HTERT RPE-1 (cell line): Measurements from ENCODE around the gene C1orf167.

Experiments used
- in situ Hi-C: fragments of 300-500 bp; cut with MboI; formaldehyde crosslinking; loops from 4 replicates; pipeline ENCODE4 v1.14.3; 2020; ENCODE audit warnings: low sequenced_read_pairs

The C1orf167 gene

DNA sequence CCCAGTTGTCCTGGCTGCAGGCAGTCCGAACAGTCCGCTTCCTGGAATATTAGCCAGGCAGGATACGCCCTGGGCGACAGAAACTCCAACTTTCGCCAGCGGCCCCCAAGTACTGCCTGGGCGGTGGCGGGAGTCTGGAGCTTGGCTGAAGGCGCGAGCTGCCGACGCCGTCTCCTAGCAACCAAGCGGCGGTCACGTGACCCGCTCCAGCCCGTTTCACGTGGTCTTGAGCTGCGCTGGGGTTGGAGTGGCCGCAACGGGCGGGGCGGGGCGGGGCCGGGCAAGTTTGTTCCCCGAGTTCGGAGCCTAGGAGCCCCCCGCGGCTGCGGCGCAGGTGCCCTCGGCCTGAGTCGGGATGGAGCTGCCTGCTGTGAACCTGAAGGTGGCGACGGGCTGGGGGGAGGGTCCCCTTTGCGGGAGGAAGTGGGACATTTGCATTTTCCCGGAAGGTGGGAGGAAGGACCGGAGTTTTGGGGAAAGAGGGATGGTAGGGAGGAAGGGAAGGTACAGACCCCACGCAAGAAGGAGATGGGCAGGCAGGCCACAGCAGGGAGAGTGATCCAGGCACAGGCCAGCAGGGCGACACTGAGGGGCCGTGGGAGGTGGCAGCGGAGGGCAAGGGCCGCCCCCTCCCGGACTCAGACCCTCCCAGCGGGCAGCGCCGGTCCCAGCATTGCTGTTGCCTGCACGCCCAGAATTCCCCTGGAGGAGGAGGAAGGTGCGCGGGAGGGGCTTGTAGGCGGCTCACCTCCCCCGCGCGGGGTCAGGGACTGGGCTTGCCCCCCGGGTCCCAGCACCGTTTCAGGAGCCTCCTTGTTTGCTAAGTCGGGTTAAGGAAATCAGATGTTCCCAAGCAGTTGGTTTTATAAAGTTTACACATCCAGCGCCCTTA is 25.9 kb upstream of the C1orf167 start, which contains the start of gene AGTRAP:
AGTRAP (plus strand) TSS at position 283 of the 892 bp plus-strand sequence; CDS start at position 356, 73 bp downstream.
- in situ Hi-C loops = no loop called here

DNA sequence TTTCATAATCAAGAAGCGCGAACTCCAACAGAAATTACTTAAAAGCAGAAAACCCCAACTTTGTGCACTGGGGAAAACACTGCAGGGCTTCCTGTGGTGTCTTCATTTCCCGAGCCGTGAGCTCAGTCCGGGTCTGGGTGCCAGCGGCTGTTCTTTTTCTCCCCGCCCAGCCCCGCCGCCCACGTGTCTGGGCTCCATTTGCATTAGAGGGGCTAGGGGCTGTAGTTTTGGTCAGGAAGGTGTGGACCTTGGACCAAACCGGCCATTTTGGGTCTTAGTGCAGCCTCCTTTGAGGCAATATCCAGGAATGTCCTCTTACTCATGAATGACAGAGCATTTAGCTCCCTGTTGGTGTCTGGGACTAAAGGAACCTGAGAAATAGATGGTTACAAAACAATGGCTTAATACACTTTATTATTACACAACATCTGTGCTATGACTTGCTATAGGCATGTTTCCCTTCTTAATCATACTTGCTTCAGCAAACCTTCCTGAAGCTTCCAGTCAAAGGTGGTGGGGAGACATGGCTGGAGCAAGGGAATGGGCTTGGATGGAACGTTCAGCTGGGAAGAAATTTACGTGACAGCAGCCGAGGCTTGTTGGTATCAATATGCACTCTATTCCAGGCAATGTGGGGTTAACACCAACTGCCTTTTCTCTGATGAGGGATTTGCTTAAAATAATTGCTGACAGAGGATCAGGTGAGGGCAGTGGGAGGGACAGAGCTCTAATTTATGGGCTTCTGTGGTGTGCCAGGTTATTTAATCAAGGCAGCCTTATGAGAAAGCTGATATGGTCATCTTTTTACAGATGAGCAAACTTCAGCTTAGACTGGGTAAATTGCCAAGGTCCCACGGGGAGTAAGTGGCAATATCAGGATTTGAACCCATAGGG is 25.0 kb upstream of the C1orf167 start:
- in situ Hi-C loops = no loop called here

DNA sequence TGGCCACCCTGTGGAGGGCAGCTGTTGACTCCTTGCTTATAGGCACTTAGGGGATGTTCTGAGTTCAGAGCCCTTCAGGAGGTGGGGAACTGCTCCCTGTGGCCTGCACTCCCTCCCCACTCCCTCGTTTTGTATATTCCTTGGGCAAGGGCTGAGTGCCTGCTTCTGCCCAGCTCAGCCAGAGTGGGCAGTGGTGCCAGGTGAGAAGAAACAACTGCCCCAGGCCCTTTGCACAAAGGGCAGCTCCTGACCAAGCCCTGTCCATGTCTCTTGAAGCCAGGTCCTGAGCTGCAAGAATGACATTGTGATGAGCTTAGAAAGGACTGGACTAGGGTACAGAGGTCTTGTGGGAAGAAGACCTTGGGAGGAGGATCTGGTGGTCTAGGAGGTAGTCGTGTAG is 23.9 kb upstream of the C1orf167 start:
- in situ Hi-C loops = no loop called here

DNA sequence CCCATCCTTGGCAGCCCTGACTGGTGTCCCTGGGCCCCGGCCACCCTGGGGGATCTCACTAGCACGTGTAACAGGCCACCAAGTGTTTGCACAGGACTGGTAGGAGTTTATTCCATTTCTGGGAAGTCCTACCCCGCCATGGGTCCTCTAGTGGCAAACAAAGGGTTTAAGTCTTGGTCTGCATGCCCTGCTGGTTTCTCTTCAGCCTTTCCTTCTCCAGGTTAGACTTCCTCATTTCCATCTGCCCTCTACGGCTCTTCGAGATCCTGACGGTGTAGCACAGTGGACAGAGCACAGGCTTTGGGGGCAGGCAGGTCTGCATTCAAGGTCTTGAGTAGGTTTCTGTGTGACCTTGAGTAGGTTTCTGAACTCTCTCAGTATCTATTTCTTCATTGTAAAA is 23.2 kb upstream of the C1orf167 start:
- in situ Hi-C loops = no loop called here

DNA sequence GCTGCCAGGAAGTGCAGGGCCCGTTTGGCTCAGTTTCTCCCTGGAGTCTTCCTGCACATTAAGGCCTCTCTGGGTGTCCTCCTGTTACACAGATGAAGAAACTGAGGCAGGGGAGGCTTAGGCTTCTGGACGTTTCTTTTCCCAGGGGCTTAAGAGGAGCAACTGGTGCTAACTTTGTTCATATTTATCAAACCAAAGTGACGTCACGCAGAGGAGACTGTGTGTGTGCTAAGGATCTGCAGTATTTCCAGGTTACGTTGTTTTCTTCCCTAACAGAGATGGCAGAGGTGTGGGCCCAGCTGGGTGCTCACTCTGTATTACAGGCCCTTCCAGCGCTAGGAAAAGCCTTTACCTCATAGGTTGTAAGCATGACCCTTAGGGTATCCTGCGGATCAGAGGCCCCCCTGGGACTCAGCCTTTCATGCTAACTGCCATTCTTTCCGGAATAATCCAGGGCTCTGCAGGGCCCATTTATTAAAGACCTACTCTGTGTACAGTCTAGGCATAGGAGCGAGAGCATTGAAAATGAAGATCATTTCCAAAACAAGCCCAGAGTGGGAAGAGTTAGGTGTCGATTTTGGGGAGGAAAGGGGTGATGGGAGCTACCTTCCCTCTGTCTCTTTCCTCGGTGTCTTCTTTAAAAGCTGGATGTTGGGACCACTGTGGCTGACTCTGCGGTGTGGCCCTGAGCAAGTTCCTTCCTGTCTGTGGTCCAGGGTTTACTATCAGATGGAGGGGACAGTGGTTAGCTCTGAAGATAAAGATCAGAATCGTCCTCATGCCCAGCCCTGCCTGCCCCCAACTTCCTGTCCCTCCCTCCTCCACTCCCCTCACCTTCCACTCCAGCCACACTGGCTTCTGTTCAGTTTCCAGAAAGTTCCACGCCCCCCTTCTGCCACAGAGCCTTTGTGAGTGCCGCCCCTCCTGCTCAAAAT is 21.5 kb upstream of the C1orf167 start:
- in situ Hi-C loops = no loop called here

DNA sequence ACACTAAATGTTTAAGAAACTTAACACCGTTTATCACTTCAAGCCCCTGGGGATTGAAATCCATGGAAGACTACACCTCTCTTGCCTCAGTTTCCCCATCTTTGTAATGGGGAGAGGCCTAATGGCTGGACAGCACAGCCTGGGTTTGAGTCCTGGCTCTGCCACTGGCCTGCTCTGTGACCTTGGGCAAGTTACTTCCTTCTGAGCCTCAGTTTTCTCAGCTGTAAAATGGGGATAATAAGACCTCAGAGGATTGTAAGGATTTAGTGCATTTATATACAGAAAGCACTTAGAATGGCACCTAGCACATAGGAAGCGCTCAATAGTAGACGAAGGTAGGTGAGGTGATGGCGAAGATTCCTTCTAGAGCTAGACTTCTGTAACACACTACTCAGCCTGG is 20.5 kb upstream of the C1orf167 start:
- in situ Hi-C loops = no loop called here

DNA sequence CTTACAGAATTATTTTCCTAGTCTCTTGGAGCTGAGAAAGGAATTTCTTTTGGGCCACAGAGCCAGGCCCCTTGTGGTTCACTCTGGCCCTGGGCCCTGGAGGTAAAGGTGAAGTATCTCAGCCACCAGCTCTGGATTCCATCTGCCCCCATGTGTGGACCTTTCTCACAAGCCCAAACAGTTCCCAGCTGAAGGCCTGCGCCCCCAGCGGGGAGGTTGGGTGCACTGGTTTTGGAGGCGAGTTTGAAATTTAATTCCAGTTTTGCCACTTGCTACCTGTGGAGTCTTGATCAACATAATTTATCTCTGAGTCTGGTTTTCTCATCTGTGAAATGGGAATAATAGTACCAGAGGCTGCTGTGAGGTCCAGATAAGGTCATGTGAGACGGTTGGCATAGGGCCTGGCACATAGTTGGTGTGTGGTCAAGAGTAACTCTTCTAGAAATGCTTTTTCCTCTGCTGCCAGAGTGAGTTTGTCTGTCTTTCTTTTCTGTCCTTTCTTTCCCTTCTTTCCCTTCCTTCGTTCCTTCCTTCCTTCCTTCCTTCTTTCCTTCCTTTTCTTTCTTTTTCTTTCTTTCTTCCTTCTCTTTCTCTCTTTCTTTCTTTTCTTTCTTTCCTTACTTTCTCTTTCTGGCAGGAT is 20.0 kb upstream of the C1orf167 start:
- in situ Hi-C loops = no loop called here

DNA sequence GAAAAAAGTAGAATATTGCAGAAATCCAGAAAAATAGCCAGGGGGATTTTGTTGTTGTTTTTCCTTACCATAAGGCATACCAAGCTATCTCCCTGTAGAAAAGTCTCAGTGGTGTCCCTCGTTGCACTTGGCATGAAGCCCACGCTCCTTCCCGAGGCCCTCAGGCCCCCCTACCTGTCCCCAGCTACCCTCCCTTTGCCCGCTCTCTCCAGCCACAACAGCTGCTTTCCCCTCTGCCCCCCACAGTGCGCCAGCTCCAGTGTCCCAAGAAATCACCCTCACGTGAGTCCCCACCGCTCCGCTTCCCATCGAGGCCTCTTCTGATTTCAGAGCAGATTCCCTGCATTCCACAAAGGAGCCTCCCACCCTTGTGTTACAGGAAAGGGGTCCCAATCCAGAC is 17.7 kb upstream of the C1orf167 start:
- in situ Hi-C loops = no loop called here

DNA sequence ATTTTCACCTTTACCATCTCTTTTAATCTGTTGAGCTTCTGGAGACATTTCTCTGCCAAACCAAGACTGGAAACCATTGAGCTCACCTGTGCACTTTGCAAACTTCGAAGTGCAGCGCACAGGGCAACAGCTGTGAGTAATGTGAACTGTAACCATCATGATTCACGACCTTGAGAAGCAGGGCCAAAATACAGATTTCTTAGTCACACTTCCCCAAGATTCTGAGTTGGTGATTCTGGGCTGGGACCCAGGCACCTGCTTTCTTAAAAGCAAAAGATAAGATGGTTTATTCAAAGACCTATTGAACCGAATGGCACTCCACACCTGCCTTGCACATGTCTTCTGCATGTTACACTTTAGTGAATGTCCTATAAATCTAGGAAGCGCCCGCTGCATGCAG is 15.9 kb upstream of the C1orf167 start:
- in situ Hi-C loops = no loop called here

- in situ Hi-C loops = no loop called here
These were observed 15.1 kb upstream of the C1orf167 start for GRCh38 chr1:11746795-11747487.

DNA sequence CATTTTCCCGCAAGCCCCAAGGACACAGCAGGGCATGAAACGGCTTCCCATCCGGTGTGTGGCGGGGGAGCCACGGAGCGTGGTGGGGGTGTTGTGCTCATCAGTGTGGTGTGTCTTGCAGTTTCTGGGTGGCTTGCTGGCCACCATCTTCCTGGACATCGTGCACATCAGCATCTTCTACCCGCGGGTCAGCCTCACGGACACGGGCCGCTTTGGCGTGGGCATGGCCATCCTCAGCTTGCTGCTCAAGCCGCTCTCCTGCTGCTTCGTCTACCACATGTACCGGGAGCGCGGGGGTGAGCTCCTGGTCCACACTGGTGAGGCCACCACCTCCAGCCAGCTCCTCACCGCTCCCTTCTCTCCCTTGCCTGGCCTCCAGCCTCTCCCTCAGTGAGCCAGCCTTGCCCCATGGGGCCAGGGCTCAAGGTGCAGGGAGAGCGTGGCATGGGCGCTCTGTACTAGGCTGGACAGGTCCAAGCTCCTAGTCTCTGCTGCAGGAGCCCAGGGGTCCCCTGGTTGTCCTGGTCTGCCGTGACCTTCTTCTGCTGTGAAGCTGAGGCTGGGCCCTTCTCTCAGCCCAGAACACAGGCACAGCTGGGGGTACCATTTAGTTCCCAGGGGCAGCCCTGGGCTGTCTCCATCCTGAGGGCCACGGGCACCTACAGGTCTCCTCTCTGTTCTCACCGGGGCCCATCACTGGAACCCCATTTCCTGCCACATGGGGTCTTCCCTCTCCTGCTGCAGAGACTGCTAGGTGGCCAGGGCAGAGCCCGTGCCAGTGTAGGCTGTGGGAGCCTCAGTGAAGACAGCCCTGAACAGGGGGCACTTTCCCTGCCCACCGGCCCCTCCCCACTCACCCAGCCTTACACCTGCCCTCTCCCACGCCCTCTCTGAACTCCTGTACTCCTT is 13.4 kb upstream of the C1orf167 start:
- in situ Hi-C loops = no loop called here

- in situ Hi-C loops = no loop called here
These were observed 12.7 kb upstream of the C1orf167 start for GRCh38 chr1:11749203-11749689.

DNA sequence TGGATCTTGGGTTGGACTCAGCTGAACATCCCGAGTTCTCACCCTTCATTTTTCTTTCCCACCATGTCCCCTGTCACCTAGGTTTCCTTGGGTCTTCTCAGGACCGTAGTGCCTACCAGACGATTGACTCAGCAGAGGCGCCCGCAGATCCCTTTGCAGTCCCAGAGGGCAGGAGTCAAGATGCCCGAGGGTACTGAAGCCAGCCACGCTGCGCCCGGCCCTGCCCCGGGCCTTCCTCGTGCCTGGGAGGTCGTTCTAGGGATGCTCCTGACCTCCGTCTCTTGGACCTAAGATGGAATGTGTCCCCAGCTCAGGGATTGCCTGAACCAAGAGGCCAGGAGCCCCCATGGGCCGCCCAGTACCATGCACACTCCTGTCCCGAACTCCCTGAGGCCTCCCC is 12.0 kb upstream of the C1orf167 start:
- in situ Hi-C loops = no loop called here

GRCh38 chr1:11751087-11751486 is 10.9 kb upstream of the C1orf167 start:
- in situ Hi-C loops = no loop called here

GRCh38 chr1:11752359-11753088 is 9.5 kb upstream of the C1orf167 start:
- in situ Hi-C loops = no loop called here

- in situ Hi-C loops = no loop called here
These were observed 8.3 kb upstream of the C1orf167 start for GRCh38 chr1:11753555-11754208.

DNA sequence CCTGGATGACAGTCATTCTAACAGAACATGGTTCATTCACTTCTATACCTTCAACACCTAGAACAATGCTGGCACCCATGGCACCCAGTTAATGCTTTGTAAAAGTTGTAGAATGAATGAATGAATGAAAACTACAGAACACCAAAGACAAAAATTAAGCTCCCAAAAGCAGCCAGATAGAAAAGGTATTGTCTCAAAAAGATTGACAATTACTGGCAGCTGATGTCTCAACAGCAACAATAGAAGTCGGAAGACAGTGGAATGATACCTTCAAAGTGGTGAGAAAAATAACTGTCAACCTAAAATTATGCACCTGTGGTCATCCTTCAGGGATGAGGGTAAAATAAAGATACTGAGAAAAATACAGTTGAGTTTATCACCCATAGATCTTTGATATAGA is 4.9 kb upstream of the C1orf167 start:
- in situ Hi-C loops = no loop called here
